ENCODE results near the gene EEF1G.
A peak's percentile ranks its signal among the peaks of the same experiment; 100 is the strongest.
"Not testable (repeated sequence)": the region's sequence is repeated elsewhere in the genome, so short reads cannot be mapped to it uniquely, and the experiment has no call there.

EEF1G gene

DNA sequence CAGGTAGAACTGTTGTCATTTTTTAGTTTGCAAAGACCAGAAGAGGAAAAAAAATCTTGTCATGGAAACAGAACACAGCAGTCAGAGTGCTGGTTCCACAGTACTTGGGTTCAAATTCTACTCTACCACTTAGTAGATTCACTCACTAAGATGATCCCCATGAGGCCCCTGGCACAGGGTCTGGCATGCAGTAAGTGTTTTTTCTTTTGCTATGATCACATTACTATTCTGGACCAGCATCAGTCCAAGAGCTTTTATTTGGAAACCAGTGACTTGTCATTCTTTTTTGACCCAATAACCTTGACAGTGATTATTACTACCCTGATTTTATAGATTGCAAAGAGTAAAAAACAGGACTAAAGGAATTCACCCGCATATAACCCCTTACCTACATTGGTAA is 4.1 kb downstream of the EEF1G start:
- no peak overlapping the region for H3K4me3 ChIP-seq (ENCODE audit: low read depth, low read length)
- DNase-seq (ENCODE audit: low read depth) = no peak
- TF ChIP-seq, protein P1, sequence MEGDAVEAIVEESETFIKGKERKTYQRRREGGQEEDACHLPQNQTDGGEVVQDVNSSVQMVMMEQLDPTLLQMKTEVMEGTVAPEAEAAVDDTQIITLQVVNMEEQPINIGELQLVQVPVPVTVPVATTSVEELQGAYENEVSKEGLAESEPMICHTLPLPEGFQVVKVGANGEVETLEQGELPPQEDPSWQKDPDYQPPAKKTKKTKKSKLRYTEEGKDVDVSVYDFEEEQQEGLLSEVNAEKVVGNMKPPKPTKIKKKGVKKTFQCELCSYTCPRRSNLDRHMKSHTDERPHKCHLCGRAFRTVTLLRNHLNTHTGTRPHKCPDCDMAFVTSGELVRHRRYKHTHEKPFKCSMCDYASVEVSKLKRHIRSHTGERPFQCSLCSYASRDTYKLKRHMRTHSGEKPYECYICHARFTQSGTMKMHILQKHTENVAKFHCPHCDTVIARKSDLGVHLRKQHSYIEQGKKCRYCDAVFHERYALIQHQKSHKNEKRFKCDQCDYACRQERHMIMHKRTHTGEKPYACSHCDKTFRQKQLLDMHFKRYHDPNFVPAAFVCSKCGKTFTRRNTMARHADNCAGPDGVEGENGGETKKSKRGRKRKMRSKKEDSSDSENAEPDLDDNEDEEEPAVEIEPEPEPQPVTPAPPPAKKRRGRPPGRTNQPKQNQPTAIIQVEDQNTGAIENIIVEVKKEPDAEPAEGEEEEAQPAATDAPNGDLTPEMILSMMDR (IDR thresholded peaks at IDR 0.05; ENCODE audit: low read depth, low read length, missing control alignments) = no peak
- in situ Hi-C loops (cut with HindIII; ENCODE audit: low sequenced_read_pairs) = loop anchor here (5.0 kb wide), 1 partner anchor 68 kb away; no protein-coding TSS in a partner anchor

DNA sequence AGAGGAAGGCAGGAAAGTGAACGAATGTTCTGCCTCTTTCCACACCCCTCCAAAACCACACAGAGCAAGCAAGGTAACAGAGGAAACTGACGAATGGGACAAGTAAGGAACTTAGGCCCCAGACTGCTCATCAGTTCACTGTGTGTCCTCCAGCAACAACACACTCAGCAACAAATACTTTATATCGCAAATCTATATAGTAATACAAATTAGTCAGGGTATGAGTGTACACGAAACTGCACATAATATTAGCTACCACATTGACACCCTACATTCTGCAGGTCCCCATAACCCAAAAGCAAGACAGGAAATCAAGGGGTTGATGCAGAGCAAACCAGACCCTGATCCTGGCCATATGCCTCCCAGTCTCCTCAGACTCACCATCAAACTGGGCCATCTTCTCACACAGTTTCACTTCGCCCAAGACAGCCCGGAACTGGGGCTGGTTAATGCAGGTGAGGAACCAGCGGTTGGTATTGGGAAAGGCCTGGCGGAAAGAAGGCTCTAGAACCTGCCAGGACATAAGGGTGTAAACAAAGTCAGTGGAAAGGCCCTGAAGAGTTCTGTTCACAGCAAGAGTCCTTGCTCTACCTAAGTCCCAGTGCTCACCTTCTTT is 6.6 kb downstream of the EEF1G start:
- in situ Hi-C loops (cut with HindIII; ENCODE audit: low sequenced_read_pairs) = no loop called here
- DNase-seq (ENCODE audit: low read depth) = no peak
- no peak overlapping the region for H3K4me3 ChIP-seq (ENCODE audit: low read depth, low read length)
- TF ChIP-seq, protein P1 (IDR thresholded peaks at IDR 0.05; ENCODE audit: low read depth, low read length, missing control alignments) = no peak

DNA sequence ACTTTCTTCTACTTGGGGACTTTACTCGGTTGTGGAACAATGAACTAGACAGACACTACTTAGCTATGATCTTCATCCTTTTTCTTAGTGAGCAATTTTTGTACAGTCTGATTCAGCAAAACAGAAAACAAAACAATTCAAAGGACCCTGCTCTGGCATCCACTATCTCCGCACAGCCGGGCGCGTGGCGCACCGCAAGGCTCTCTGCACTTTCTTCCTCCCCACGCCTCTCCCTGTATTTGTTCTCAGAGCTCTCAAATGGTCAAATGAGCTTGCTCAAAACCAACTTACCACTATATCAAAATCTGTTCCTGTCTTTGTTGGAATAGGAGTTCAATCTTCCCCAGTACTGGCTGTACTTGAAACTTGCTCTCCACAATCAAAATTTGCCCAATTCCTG is 7.4 kb downstream of the EEF1G start:
- TF ChIP-seq, protein P1 (IDR thresholded peaks at IDR 0.05; ENCODE audit: low read depth, low read length, missing control alignments) = no peak
- no peak for DNase-seq (ENCODE audit: low read depth)
- in situ Hi-C loops (cut with HindIII; ENCODE audit: low sequenced_read_pairs) = no loop called here
- no peak overlapping the region for H3K4me3 ChIP-seq (ENCODE audit: low read depth, low read length)

DNA sequence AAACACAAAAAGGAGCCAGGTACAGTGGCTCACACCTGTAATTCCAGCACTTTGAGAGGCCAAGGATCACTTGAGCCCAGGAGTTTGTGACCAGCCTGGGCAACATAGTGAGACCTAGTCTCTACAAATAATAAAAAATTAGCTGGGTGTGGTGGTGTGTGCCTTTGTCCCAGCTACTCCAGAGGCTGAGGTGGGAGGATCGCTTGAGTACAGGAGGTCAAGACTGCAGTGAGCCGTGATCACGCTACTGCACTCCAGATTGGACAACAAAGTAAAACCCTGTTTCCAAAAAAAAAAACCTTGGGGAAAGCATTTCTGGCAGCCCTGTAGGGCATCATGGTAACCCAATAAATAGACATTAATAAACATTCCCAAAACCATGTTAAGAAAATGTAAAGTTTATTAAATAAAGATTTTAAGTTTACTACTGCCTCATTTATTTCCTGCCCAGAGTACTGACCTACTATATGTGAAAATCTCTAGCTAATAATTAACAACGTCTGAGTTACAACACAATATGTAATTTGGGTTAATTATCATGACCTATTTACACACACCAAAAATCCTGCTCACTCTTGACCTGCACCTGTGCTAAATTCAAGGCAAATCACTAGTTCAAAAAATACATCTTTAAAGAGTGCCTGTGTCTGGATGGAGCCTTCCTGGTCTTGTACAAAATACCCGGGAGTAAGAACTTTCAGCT is 8.4 kb downstream of the EEF1G start:
- in situ Hi-C loops (cut with HindIII; ENCODE audit: low sequenced_read_pairs) = no loop called here
- TF ChIP-seq, protein P1 (IDR thresholded peaks at IDR 0.05; ENCODE audit: low read depth, low read length, missing control alignments) = no peak
- no peak for DNase-seq (ENCODE audit: low read depth)

DNA sequence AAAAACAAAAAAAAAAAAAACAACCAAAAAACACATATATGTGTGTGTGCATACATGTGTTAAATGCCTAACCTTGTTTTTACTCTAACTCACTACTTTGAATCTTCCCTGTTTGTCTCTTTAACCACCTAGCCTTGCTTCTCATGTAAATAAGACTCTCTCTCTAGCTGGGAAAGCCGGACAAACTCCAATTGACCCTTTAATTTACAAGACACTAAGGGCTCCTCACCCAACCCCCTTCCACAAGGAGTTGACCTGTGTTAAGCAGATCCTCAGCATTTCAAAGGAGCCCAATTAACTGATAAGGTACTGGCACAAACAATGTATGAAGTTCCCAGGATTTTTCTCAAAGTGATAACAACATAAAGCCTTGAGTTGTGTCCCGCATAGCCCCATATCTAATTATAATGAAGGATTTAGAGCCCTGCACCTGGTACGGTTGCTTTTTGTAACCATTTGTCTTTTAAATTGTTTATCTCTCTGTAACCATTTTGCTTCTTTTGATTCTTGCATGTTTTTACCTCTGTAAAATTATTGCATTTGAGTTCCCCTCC is 11.9 kb downstream of the EEF1G start:
- H3K4me3 ChIP-seq (ENCODE audit: low read depth, low read length); DNase-seq (ENCODE audit: low read depth); in situ Hi-C loops (cut with HindIII; ENCODE audit: low sequenced_read_pairs): not testable (repeated sequence)

More for the DNA sequence above, 8.4 kb downstream of the EEF1G start:
- H3K4me3 ChIP-seq (ENCODE audit: low read depth, low read length) = no peak overlapping the region

DNA sequence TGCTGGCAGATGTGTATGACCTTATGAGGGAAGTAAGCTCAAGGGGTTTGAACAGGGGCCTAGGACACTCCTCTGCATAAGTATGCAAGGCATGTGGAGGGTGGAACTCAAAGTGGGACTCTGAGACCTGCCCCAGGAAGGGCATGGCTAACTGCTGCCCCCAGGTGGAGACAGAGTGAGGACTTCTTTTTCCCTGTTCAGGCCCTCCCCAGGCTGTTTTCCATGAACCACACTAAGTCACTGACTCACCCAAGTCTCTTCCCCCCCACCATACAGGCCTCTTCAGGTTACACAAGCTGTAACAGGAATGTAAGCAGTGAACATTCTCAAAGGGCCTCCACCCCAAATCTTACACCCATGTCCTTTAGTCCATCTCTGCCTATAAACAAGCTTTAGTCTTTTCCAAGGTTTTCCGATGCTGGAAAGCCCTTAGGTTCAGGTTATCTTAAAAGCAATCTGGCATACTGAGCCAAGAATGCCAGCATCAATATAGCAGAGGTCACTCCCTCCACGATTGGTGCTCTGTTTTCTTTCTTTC is 13.1 kb downstream of the EEF1G start:
- H3K4me3 ChIP-seq (ENCODE audit: low read depth, low read length) = no peak overlapping the region
- in situ Hi-C loops (cut with HindIII; ENCODE audit: low sequenced_read_pairs) = no loop called here
- TF ChIP-seq, protein P1 (IDR thresholded peaks at IDR 0.05; ENCODE audit: low read depth, low read length, missing control alignments) = peak; percentile 91
- peak; percentile 96 for DNase-seq (ENCODE audit: low read depth)

DNA sequence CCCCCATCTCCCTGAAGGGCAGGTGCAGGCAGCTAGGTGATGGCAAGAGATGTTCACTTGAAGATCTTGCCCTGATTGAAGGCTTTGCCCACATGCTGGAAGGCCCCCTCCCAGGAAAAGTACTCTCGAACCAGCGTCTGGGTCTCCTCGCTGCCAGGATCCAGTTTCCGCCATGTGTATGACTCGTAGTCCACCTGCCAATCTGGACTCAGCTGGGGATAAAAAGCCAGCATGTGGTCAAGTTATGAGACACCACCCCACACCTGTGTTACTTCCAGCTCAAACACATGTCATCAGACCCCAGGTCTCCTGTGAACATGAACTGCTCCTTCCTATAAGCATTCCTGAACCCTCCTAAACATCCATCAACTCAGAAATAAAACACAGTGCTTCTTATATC is 14.1 kb downstream of the EEF1G start:
- H3K4me3 ChIP-seq (ENCODE audit: low read depth, low read length); in situ Hi-C loops (cut with HindIII; ENCODE audit: low sequenced_read_pairs); DNase-seq (ENCODE audit: low read depth): not testable (repeated sequence)
